ENCODE data around the gene FOXI1. TPM values are rescaled to one million over a fixed set of nuclear protein-coding genes. Genes with fewer than 3 reads are reported as not detected.
"Not testable (repeated sequence)": the region's sequence is repeated elsewhere in the genome, so short reads cannot be mapped to it uniquely, and the experiment has no call there.

Gene FOXI1
- total and polyA plus RNA-seq, 2 donors from 2014 or later: 5.1 to 48.5 TPM

GRCh38 chr5:170139786-170140335 is 34.2 kb downstream of the FOXI1 start:
- no peak for FAIRE-seq

GRCh38 chr5:170141196-170141595 is 35.5 kb downstream of the FOXI1 start:
- H3K36me3 ChIP-seq (ENCODE audit: control insufficient read depth in 2 of 3, insufficient read depth in 3 of 3, low read length in 3 of 3); H3K27me3 ChIP-seq (ENCODE audit: control insufficient read depth, insufficient read depth, low read length); H3K4me1 ChIP-seq (ENCODE audit: control insufficient read depth in 2 of 3, insufficient read depth in 2 of 3, low read depth in 1 of 3, low read length in 3 of 3); DNase-seq; H3K27ac ChIP-seq (ENCODE audit: low read depth in 2 of 2, low read length in 2 of 2); H3K9ac ChIP-seq (ENCODE audit: low read length in 3 of 3); FAIRE-seq; H3K9me3 ChIP-seq (ENCODE audit: control insufficient read depth in 2 of 3, insufficient read depth in 1 of 3, low read length in 3 of 3); H3K4me3 ChIP-seq (ENCODE audit: low read length in 3 of 3); intact Hi-C loops (cut with DNase I): not testable (repeated sequence)

More at GRCh38 chr5:170139786-170140335, 34.2 kb downstream of the FOXI1 start:
- no peak overlapping the region for H3K27ac ChIP-seq (ENCODE audit: low read depth in 2 of 2, low read length in 2 of 2)
- intact Hi-C loops (cut with DNase I): no loop called here
- peaks cover 0 to 2% (median 0%) of the 10 kb centered on the region in 3 donors for H3K4me1 ChIP-seq (ENCODE audit: control insufficient read depth in 2 of 3, insufficient read depth in 2 of 3, low read depth in 1 of 3, low read length in 3 of 3)
- H3K9me3 ChIP-seq (ENCODE audit: control insufficient read depth in 2 of 3, insufficient read depth in 1 of 3, low read length in 3 of 3): no peaks in the 10 kb centered on the region
- TF ChIP-seq CTCF (IDR thresholded peaks at IDR 0.05; ENCODE audit: borderline replicate concordance, extremely low read depth, insufficient read depth): no peak
- no peaks in the 10 kb centered on the region for H3K36me3 ChIP-seq (ENCODE audit: control insufficient read depth in 2 of 3, insufficient read depth in 3 of 3, low read length in 3 of 3)
- no peak overlapping the region for H3K4me3 ChIP-seq (ENCODE audit: low read length in 3 of 3)
- no peaks in the 10 kb centered on the region for H3K27me3 ChIP-seq (ENCODE audit: control insufficient read depth, insufficient read depth, low read length)
- no peak overlapping the region for H3K9ac ChIP-seq (ENCODE audit: low read length in 3 of 3)
- no peak for DNase-seq

- H3K27ac ChIP-seq (ENCODE audit: low read depth in 2 of 2, low read length in 2 of 2): no peak overlapping the region
- no peak overlapping the region for H3K4me3 ChIP-seq (ENCODE audit: low read length in 3 of 3)
- DNase-seq (peak in 1 of 5 donors; percentile 7), FAIRE-seq (no peak)
- intact Hi-C loops (cut with DNase I): no loop called here
- no peaks in the 10 kb centered on the region for H3K27me3 ChIP-seq (ENCODE audit: control insufficient read depth, insufficient read depth, low read length)
- no peaks in the 10 kb centered on the region for H3K9me3 ChIP-seq (ENCODE audit: control insufficient read depth in 2 of 3, insufficient read depth in 1 of 3, low read length in 3 of 3)
- H3K36me3 ChIP-seq (ENCODE audit: control insufficient read depth in 2 of 3, insufficient read depth in 3 of 3, low read length in 3 of 3): no peaks in the 10 kb centered on the region
- H3K4me1 ChIP-seq (ENCODE audit: control insufficient read depth in 2 of 3, insufficient read depth in 2 of 3, low read depth in 1 of 3, low read length in 3 of 3): no peaks in the 10 kb centered on the region
- no peak overlapping the region for H3K9ac ChIP-seq (ENCODE audit: low read length in 3 of 3)
- no peak for TF ChIP-seq CTCF (IDR thresholded peaks at IDR 0.05; ENCODE audit: borderline replicate concordance, extremely low read depth, insufficient read depth)
Observed at GRCh38 chr5:170141636-170142035, 35.9 kb downstream of the FOXI1 start.

GRCh38 chr5:170142196-170142595 is 36.5 kb downstream of the FOXI1 start:
- Histone ChIP-seq H3K27me3 (ENCODE audit: control insufficient read depth, insufficient read depth, low read length) (no peaks in the 10 kb centered on the region), H3K9ac (ENCODE audit: low read length in 3 of 3) (no peak overlapping the region), H3K36me3 (ENCODE audit: control insufficient read depth in 2 of 3, insufficient read depth in 3 of 3, low read length in 3 of 3) (no peaks in the 10 kb centered on the region), H3K9me3 (ENCODE audit: control insufficient read depth in 2 of 3, insufficient read depth in 1 of 3, low read length in 3 of 3) (no peaks in the 10 kb centered on the region), H3K4me1 (ENCODE audit: control insufficient read depth in 2 of 3, insufficient read depth in 2 of 3, low read depth in 1 of 3, low read length in 3 of 3) (no peaks in the 10 kb centered on the region), H3K4me3 (ENCODE audit: low read length in 3 of 3) (no peak overlapping the region), H3K27ac (ENCODE audit: low read depth in 2 of 2, low read length in 2 of 2) (no peak overlapping the region)
- no peak for TF ChIP-seq CTCF (IDR thresholded peaks at IDR 0.05; ENCODE audit: borderline replicate concordance, extremely low read depth, insufficient read depth)
- no peak for FAIRE-seq
- no peak for DNase-seq
- intact Hi-C loops (cut with DNase I): no loop called here
